ENCODE results near the gene BDKRB2. TPM values are rescaled to one million over a fixed set of nuclear protein-coding genes. Genes with fewer than 3 reads are reported as not detected.

BDKRB2 gene
- total RNA-seq, 1 experiment from 2014 or later, result 0.15 TPM

GRCh38 chr14:96279564-96279963 lies 74.9 kb downstream of the BDKRB2 start:
- Histone ChIP-seq H4K91ac (ENCODE audit: insufficient read length, low read depth, low read length) (no peak overlapping the region), H2AFZ (ENCODE audit: low read length) (no peak overlapping the region), H3K9ac (ENCODE audit: extremely low read depth, insufficient read length, low read length) (no peak overlapping the region), H3K18ac (ENCODE audit: insufficient read length, low read depth, low read length) (no peak overlapping the region), H3K27ac (ENCODE audit: insufficient read length, low read depth, low read length) (no peak overlapping the region), H4K8ac (replicated peaks; ENCODE audit: insufficient read length, low read depth, low read length) (no peak overlapping the region), H3K14ac (ENCODE audit: insufficient read depth, low read length) (no peak overlapping the region), H3K23ac (ENCODE audit: insufficient read length, low read depth, low read length) (no peak overlapping the region), H3K23me2 (ENCODE audit: insufficient read length, low read depth, low read length, poor library complexity, severe bottlenecking) (no peaks in the 10 kb centered on the region), H3K4me2 (ENCODE audit: insufficient read depth, insufficient read length, low read length) (no peak overlapping the region), H2AK5ac (ENCODE audit: insufficient read length, low read length) (no peak overlapping the region), H3K4ac (ENCODE audit: low read depth, low read length) (no peak overlapping the region), H3T11ph (ENCODE audit: low read length) (no peak overlapping the region), H3K9me3 (ENCODE audit: control insufficient read depth, low read depth, low read length) (no peaks in the 10 kb centered on the region), H4K5ac (ENCODE audit: insufficient read length, low read depth, low read length) (no peak overlapping the region), H2BK20ac (ENCODE audit: low read depth, low read length, poor library complexity, severe bottlenecking) (no peak overlapping the region), H2BK120ac (ENCODE audit: low read depth, low read length, poor library complexity, severe bottlenecking) (no peak overlapping the region), H2BK12ac (ENCODE audit: insufficient read length, low read depth, low read length) (no peak overlapping the region), H2BK5ac (ENCODE audit: insufficient read length, low read length) (no peak overlapping the region), H3K27me3 (ENCODE audit: insufficient read depth, low read length) (no peaks in the 10 kb centered on the region), H3K56ac (ENCODE audit: insufficient read length, low read depth, low read length) (no peak overlapping the region), H3K79me2 (ENCODE audit: insufficient read depth, low read length) (no peaks in the 10 kb centered on the region), H4K20me1 (ENCODE audit: control insufficient read depth, insufficient read depth, insufficient read length) (no peaks in the 10 kb centered on the region), H3K79me1 (ENCODE audit: insufficient read depth, low read depth, low read length, poor library complexity, severe bottlenecking) (no peaks in the 10 kb centered on the region), H2BK15ac (ENCODE audit: low read depth, low read length) (no peak overlapping the region), H3K4me1 (ENCODE audit: insufficient read depth, low read length) (no peaks in the 10 kb centered on the region)
- no CpG with 5 or more reads among the region's 8 CpGs for WGBS (ENCODE audit: extremely low coverage, insufficient read length, low lambda C conversion rate)
- H3K27me3 Mint-ChIP-seq (ENCODE audit: low read depth), result peaks cover 2% of the 10 kb centered on the region; the same call in 1 of the 2 replicates
- no peak for TF ChIP-seq CTCF (conservative IDR thresholded peaks at IDR 0.05)
- H3K9me3 Mint-ChIP-seq, result peaks cover 11 to 12% of the 10 kb centered on the region in 2 experiments
- H3K4me1 Mint-ChIP-seq, result peaks cover 22 to 30% of the 10 kb centered on the region in 2 experiments
- DNase-seq, result no peak
- H3K27ac Mint-ChIP-seq, result no peak overlapping the region; a peak in 1 of 7 replicates
- no peak overlapping the region; a peak in 1 of 5 replicates for H3K4me3 Mint-ChIP-seq
- peaks cover 5 to 14% (median 9%) of the 10 kb centered on the region in 3 experiments; a peak in 5 of 7 replicates for H3K36me3 Mint-ChIP-seq (ENCODE audit: insufficient read depth in 1 of 3, low read depth in 3 of 3)
